ENCODE measurements around the gene NOX4.
"Not testable (repeated sequence)": the region's sequence is repeated elsewhere in the genome, so short reads cannot be mapped to it uniquely, and the experiment has no call there.

NOX4 gene

DNA sequence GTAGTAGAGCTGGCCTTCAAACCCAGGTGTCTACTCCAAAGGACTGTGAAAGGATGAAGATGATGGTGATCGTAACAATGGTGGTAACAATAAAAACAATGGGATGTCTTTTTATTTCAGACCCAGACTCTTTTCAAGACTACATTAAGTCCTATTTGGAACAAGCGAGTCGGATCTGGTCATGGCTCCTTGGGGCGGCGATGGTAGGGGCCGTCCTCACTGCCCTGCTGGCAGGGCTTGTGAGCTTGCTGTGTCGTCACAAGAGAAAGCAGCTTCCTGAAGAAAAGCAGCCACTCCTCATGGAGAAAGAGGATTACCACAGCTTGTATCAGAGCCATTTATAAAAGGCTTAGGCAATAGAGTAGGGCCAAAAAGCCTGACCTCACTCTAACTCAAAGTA is 196.2 kb downstream of the NOX4 start:
- not testable (repeated sequence) for DNase-seq (ENCODE audit: low spot score)

DNA sequence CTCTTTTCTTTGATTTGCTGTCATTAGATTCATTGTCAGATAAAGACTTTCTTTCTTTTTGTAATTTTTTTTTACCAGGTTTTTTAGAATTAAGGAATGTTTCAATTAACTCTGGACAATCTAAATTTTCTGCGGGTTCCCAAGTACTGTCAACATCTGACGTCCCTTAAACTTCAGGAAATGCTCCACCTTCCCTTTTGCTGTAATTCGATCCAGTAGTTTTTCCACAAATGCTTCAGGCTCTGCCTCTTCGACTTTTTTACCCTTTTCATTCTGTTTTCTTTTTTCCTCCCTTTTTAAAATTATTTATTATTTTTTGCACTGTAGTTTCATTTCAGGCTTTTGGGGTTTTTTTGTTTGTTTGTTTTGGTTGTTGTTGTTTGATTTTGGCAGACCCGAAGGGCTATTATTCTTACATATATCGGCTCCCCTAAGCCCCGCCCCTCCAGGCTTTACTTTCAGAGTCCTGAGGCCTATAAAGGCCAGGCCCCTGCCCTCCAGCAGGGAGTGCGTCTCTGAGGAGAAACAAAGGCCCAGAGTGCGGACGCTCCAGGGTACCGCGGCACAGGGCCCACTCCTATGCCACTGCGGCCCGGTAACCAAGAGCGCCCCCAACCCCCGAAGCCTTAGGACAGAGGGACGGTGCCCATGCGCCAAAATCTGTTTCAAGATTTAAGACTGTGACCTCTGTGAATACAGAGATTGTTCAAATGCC is 197.1 kb downstream of the NOX4 start:
- DNase-seq (ENCODE audit: low spot score): no peak

DNA sequence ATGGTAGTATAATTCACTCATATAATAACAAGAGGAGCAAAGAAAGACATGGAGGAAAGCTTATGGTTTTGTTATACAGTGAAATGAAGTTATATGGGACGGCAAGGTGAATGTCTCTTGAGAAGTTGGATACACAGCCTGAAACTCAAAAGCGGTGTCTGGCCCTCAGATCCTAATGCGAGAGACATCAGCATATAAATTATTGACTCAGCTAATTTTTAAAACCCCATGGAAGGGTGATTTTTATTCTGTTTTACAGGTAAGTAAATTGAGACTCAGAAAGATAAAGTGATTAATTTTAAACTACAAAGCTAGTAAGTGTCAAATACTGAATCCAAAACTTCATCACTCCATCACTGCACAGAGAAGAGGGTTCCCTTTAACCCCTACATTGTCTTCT is 203.2 kb downstream of the NOX4 start:
- not testable (repeated sequence) for DNase-seq (ENCODE audit: low spot score)

GRCh38 chr11:89286601-89287000 is 204.6 kb downstream of the NOX4 start:
- DNase-seq (ENCODE audit: low spot score): not testable (repeated sequence)

DNA sequence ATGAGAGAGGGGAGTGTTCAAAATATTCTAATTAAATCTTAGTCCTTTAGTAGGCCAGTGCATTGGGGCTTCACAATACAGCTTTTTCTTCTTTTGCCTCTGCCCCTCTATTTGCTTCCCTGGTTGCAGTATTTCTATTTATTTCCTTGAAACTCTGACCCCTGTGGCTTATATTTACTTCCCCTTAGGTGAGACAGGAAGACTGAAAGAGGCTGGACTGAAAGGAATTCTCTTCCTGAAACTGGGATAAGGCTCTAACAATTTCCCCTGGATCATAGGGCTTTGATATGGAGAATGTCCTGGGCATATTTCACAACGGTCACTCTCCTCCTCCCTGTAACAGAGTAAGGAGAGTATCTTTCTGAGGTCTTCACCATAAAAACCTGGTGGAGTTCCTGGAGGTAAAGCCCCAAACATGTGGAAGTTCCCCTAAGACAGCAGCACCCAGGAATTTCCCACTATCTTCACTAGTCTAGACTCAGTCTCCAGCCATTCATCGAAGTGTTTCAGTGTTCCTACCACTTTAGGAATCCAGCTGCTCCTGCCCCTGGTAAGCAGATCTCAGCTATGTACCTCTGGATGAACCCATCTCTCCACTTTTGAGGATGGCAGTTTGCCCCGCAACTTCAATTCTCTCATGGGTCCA is 210.0 kb downstream of the NOX4 start:
- DNase-seq (ENCODE audit: low spot score): not testable (repeated sequence)

DNA sequence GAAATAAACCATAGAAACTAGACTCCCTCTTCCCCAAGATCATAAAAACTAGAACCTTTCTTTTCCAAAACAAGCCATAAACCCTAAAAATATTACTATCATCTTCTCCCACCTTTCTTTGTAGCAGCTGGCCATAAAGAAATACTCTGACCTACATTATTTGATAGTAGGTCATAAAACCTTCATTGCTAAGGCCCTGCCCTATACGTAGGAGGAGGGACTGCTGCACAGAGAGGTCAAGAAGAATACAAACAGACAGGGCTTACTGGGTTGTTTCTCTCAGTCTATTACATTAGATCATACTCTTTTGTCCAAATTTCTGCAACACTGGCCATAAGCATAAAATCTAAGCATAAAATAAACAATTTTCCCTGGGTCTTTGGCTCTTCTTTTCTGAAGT is 212.0 kb downstream of the NOX4 start:
- DNase-seq (ENCODE audit: low spot score): no peak

GRCh38 chr11:89275966-89276365 is 215.2 kb downstream of the NOX4 start:
- DNase-seq (ENCODE audit: low spot score): no peak

Data from activated CD4-positive, alpha-beta T cell treated with anti-CD3 and anti-CD28 coated beads, Interleukin-2, Interleukin-4, amounts not matched to agents 100 ng/mL and 50 ng/mL, durations not matched to agents 16 hours and 8 hours (primary cell).